Hepatocyte (in vitro differentiated cells): ENCODE results near the gene ZNF709. TPM values are rescaled to one million over a fixed set of nuclear protein-coding genes. Genes with fewer than 3 reads are reported as not detected.

ENCODE experiments used
- DNase-seq: peaks from one replicate; pipeline ENCODE4 v3.0.0-alpha.2; 2016; ENCODE audit warnings: low spot score
- H2AFZ ChIP-seq: fragments of 200-600 bp; sonication (generic); 2 replicates; pipeline ENCODE4 v1.6.0; 2016; ENCODE audit warnings: antibody characterized with exemption, mild to moderate bottlenecking
- H3K27ac ChIP-seq: fragments of 200-600 bp; sonication (generic); 2 replicates; pipeline ENCODE4 v1.5.1; 2016; ENCODE audit warnings: mild to moderate bottlenecking
- H3K27me3 ChIP-seq: fragments of 200-600 bp; sonication (generic); 2 replicates; pipeline ENCODE4 v1.6.1; 2016
- H3K36me3 ChIP-seq: fragments of 200-600 bp; sonication (generic); replicated peaks from 2 replicates; pipeline ENCODE4 v1.5.1; 2016; ENCODE audit warnings: low read depth; ENCODE audit not compliant: insufficient read depth
- H3K4me1 ChIP-seq: fragments of 200-600 bp; sonication (generic); 2 replicates; pipeline ENCODE4 v1.5.1; 2016; ENCODE audit warnings: mild to moderate bottlenecking, moderate library complexity; ENCODE audit not compliant: insufficient read depth
- H3K4me2 ChIP-seq: fragments of 200-600 bp; sonication (generic); 2 replicates; pipeline ENCODE4 v1.6.0; 2016
- H3K4me3 ChIP-seq: fragments of 200-600 bp; sonication (generic); 2 replicates; pipeline ENCODE4 v1.5.1; 2016; ENCODE audit warnings: mild to moderate bottlenecking
- H3K79me2 ChIP-seq: fragments of 200-600 bp; sonication (generic); 2 replicates; pipeline ENCODE4 v1.6.0; 2017; ENCODE audit warnings: mild to moderate bottlenecking
- H3K9me2 ChIP-seq: fragments of 200-600 bp; sonication (generic); replicated peaks from 2 replicates; pipeline ENCODE4 v1.6.0; 2017; ENCODE audit warnings: mild to moderate bottlenecking; ENCODE audit not compliant: insufficient read depth
- H3K9me3 ChIP-seq: fragments of 200-600 bp; sonication (generic); 2 replicates; pipeline ENCODE4 v1.5.1; 2016; ENCODE audit warnings: low read depth, mild to moderate bottlenecking
- H4K20me1 ChIP-seq: fragments of 200-600 bp; sonication (generic); 2 replicates; pipeline ENCODE4 v1.6.0; 2016; ENCODE audit warnings: mild to moderate bottlenecking; ENCODE audit not compliant: insufficient read depth, poor library complexity, severe bottlenecking
- CTCF ChIP-seq: fragments of 200-600 bp; sonication (generic); IDR thresholded peaks from 2 replicates; pipeline ENCODE4 v1.5.1; 2016; ENCODE audit warnings: antibody characterized with exemption, mild to moderate bottlenecking; ENCODE audit not compliant: poor library complexity
- EZH2 ChIP-seq: fragments of 200-600 bp; sonication (generic); IDR thresholded peaks from 2 replicates; pipeline ENCODE4 v1.6.1; 2016; ENCODE audit warnings: antibody characterized with exemption, mild to moderate bottlenecking, borderline replicate concordance
- EZH2phosphoT487 ChIP-seq: fragments of 200-600 bp; sonication (generic); IDR thresholded peaks from one replicate; pipeline ENCODE4 v1.6.1; 2018; ENCODE audit warnings: antibody characterized with exemption, mild to moderate bottlenecking, low read depth, moderate library complexity; ENCODE audit not compliant: unreplicated experiment, severe bottlenecking
- WGBS: methylation state at CpG from one replicate; pipeline ENCODE4 v1.1.6; 2016; ENCODE audit warnings: low lambda C conversion rate; ENCODE audit errors: missing lambda C conversion rate; 5-methylcytosine and 5-hydroxymethylcytosine counted together
- polyA plus RNA-seq: library from polyadenylated mRNA; unstranded; fragments of >200 nt; fragmentation: Nextera tagmentation; extraction: Ambion mirVana; gene quantifications from 2 replicates; pipeline ENCODE4 v1.2.1, GENCODE V29; 2016
- total RNA-seq: library from RNA; depleted of rRNA; stranded (reverse); fragments of >200 nt; gene quantifications from 2 replicates; pipeline ENCODE4 v1.2.3, GENCODE V29; 2014

Gene ZNF709
- total and polyA plus RNA-seq, 2 experiments from 2014 or later = 0.63 to 4.0 TPM

- 9% methylated on average over 11 of the region's 11 CpGs for WGBS
- no peaks in the 10 kb centered on the region for H3K36me3 ChIP-seq
- peak overlapping the region; percentile 92 for H3K27ac ChIP-seq
- H3K9me3 ChIP-seq = no peaks in the 10 kb centered on the region
- H3K4me2 ChIP-seq = peak overlapping the region; percentile 84
- no peak for DNase-seq
- peaks cover 3% of the 10 kb centered on the region for H4K20me1 ChIP-seq
- peak overlapping the region; percentile 92 for H3K4me3 ChIP-seq
- peaks cover 42% of the 10 kb centered on the region for H3K79me2 ChIP-seq
- no peaks in the 10 kb centered on the region for H3K27me3 ChIP-seq
- TF ChIP-seq EZH2 = no peak
- no peak for TF ChIP-seq EZH2phosphoT487
- TF ChIP-seq CTCF = no peak
- H2AFZ ChIP-seq = peak overlapping the region; percentile 95
- H3K4me1 ChIP-seq = peaks cover 6% of the 10 kb centered on the region
- no peaks in the 10 kb centered on the region for H3K9me2 ChIP-seq
These were observed 418 bp upstream of the ZNF709 start for GRCh38 chr19:12485052-12485416.

- WGBS = 3% methylated on average over 13 of the region's 13 CpGs
- Histone ChIP-seq H3K27me3 (no peaks in the 10 kb centered on the region), H3K9me3 (no peaks in the 10 kb centered on the region), H3K79me2 (peaks cover 53% of the 10 kb centered on the region), H4K20me1 (peaks cover 3% of the 10 kb centered on the region), H3K9me2 (no peaks in the 10 kb centered on the region), H3K4me2 (peak overlapping the region; percentile 84), H3K4me3 (peak overlapping the region; percentile 92), H3K27ac (peak overlapping the region; percentile 92), H3K36me3 (no peaks in the 10 kb centered on the region), H2AFZ (peak overlapping the region; percentile 95), H3K4me1 (peaks cover 6% of the 10 kb centered on the region)
- no peak for DNase-seq
- TF ChIP-seq EZH2 (no peak), EZH2phosphoT487 (no peak), CTCF (no peak)
These were observed 625 bp downstream of the ZNF709 start for GRCh38 chr19:12484011-12484370.

- no peak for DNase-seq
- no peak overlapping the region for H3K27ac ChIP-seq
- H3K36me3 ChIP-seq = no peaks in the 10 kb centered on the region
- no peak overlapping the region for H3K4me3 ChIP-seq
- H3K9me2 ChIP-seq = no peaks in the 10 kb centered on the region
- peaks cover 3% of the 10 kb centered on the region for H4K20me1 ChIP-seq
- no peak overlapping the region for H3K4me2 ChIP-seq
- H3K4me1 ChIP-seq = peaks cover 6% of the 10 kb centered on the region
- no peak overlapping the region for H2AFZ ChIP-seq
- no peaks in the 10 kb centered on the region for H3K27me3 ChIP-seq
- H3K9me3 ChIP-seq = no peaks in the 10 kb centered on the region
- peaks cover 63% of the 10 kb centered on the region for H3K79me2 ChIP-seq
- 89% methylated on average over 2 of the region's 2 CpGs for WGBS
- TF ChIP-seq EZH2 (no peak), EZH2phosphoT487 (no peak)
These were observed 2.1 kb downstream of the ZNF709 start for GRCh38 chr19:12482509-12482886.

DNA sequence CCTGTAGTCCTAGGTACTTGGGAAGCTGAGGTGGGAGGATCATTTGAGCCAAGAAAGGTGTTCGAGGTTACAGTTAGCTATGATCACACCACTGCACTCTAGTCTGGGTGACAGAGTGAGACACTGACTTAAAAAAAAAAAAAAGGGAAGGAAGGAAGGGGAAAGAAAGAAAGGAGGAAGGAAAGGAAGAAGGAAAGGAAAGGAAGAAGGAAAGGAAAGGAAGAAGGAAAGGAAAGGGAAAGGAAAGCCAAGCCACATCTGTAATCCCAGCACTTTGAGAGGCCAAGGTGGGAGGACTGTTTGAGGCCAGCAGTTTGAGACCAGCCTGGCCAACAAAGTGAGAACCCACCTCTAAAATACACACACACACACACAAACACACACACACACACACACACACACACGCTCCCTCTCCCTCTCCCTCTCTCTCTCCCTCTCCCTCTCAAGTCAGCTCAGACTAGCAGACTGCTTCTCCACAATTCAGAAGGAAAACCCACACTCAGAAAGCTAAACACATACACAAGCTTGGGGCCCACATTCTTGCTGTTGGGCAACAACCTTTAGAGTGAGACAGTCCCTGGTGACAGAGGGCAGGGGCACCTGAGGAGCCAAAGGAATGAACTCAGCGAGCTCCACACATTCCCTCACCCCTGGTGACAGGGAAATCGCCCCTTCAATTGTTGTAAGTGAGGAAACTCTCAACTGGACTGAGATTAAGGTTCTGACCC is 2.7 kb downstream of the ZNF709 start:
- Histone ChIP-seq H3K36me3 (no peaks in the 10 kb centered on the region), H3K27ac (no peak overlapping the region), H3K9me3 (no peaks in the 10 kb centered on the region), H3K4me1 (peaks cover 6% of the 10 kb centered on the region), H3K4me3 (no peak overlapping the region), H3K27me3 (no peaks in the 10 kb centered on the region), H3K4me2 (no peak overlapping the region), H2AFZ (no peak overlapping the region), H3K79me2 (peaks cover 63% of the 10 kb centered on the region), H4K20me1 (peaks cover 3% of the 10 kb centered on the region), H3K9me2 (no peaks in the 10 kb centered on the region)
- no peak for DNase-seq
- TF ChIP-seq EZH2phosphoT487 (no peak), CTCF (no peak), EZH2 (no peak)
- 83% methylated on average over 4 of the region's 4 CpGs for WGBS
